ENCODE measurements around the gene THAP11. TPM values are rescaled to one million over a fixed set of nuclear protein-coding genes. Genes with fewer than 3 reads are reported as not detected.

The THAP11 gene
- total RNA-seq, 1 experiment from 2014 or later: 39.1 TPM

GRCh38 chr16:67884684-67885083 is 42.6 kb downstream of the THAP11 start, which contains the start of gene NRN1L:
Gene NRN1L (plus strand): TSS chr16:67884885. CDS start chr16:67884904, 19 bp downstream.
- DNase-seq: peak; percentile 77
- Histone ChIP-seq H3K4me2 (ENCODE audit: low read length) (peak within 1 kb of the TSS; percentile 47; the same call in 1 of the 2 replicates), H3K4me3 (ENCODE audit: low read length) (no peak within 1 kb of the TSS), H4K20me1 (ENCODE audit: low read length) (no peaks in the 10 kb centered on the region), H3K36me3 (ENCODE audit: low read depth, low read length) (peaks cover 4% of the 10 kb centered on the region; the same call in 1 of the 2 replicates), H3K27ac (ENCODE audit: low read length) (no peak within 1 kb of the TSS), H3K9ac (ENCODE audit: low read length) (no peak within 1 kb of the TSS), H2AFZ (ENCODE audit: low read length) (no peak within 1 kb of the TSS), H3F3A (ENCODE audit: low read length, unreplicated experiment) (no peaks in the 10 kb centered on the region), H3K79me2 (ENCODE audit: low read length) (no peaks in the 10 kb centered on the region), H3K27me3 (ENCODE audit: low read length) (no peaks in the 10 kb centered on the region), H3K9me2 (replicated peaks; ENCODE audit: low read length) (no peaks in the 10 kb centered on the region), H3K9me3 (ENCODE audit: low read length) (no peaks in the 10 kb centered on the region), H3K4me1 (ENCODE audit: insufficient read depth, low read length) (peaks cover 6% of the 10 kb centered on the region; the same call in 1 of the 2 replicates)
- CTCF ChIA-PET: interaction anchor here (0.6 to 1.7 kb wide), 2 partner anchors 40 to 65 kb away, joined by 4 read pairs; no protein-coding TSS in a partner anchor
- TF ChIP-seq CTCF (conservative IDR thresholded peaks at IDR 0.05; ENCODE audit: low read depth, low read length): no peak
- TF ChIP-seq EZH2 (IDR thresholded peaks at IDR 0.05; ENCODE audit: low read length, unreplicated experiment): no peak
- no peak for TF ChIP-seq EZH2phosphoT487 (IDR thresholded peaks at IDR 0.05; ENCODE audit: borderline replicate concordance, low read length)
- intact Hi-C loops (cut with micrococcal nuclease): no loop called here
- POLR2A ChIA-PET (ENCODE audit: unreplicated experiment): interaction anchor here (0.6 kb wide), 1 partner anchor 166 kb away, joined by 3 read pairs; the partner anchor contains the start of gene GFOD2
- peak; percentile 83 for ATAC-seq
- BruUV-seq (replicated peaks): no TSS peak

DNA sequence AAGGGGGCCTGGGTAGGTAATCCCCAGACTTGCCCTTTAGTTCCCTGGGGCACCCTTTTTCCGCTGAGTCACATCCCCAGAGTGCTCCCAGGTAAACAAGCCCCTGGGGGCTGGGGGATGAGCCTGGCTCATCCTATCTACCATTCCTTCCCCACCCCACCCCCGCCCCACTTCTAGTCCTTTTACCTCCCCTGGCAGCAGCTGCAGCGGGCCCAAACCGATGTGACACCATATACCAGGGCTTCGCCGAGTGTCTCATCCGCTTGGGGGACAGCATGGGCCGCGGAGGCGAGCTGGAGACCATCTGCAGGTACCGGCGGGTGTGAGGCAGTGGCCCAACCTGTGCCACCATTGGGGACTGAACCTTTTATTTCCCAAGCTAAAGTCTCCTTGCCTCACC is 43.4 kb downstream of the THAP11 start:
- Histone ChIP-seq H3K4me3 (ENCODE audit: low read length) (no peak overlapping the region), H3F3A (ENCODE audit: low read length, unreplicated experiment) (no peaks in the 10 kb centered on the region), H3K4me2 (ENCODE audit: low read length) (no peak overlapping the region), H3K79me2 (ENCODE audit: low read length) (no peaks in the 10 kb centered on the region), H3K9me3 (ENCODE audit: low read length) (no peaks in the 10 kb centered on the region), H3K4me1 (ENCODE audit: insufficient read depth, low read length) (peaks cover 6% of the 10 kb centered on the region; the same call in 1 of the 2 replicates), H3K9me2 (replicated peaks; ENCODE audit: low read length) (no peaks in the 10 kb centered on the region), H4K20me1 (ENCODE audit: low read length) (no peaks in the 10 kb centered on the region), H2AFZ (ENCODE audit: low read length) (no peak overlapping the region), H3K27me3 (ENCODE audit: low read length) (no peaks in the 10 kb centered on the region), H3K9ac (ENCODE audit: low read length) (no peak overlapping the region), H3K36me3 (ENCODE audit: low read depth, low read length) (peaks cover 4% of the 10 kb centered on the region; the same call in 1 of the 2 replicates), H3K27ac (ENCODE audit: low read length) (no peak overlapping the region)
- ChIA-PET CTCF (no interaction called here), POLR2A (ENCODE audit: unreplicated experiment) (no interaction called here)
- ATAC-seq (no peak), DNase-seq (no peak)
- TF ChIP-seq EZH2 (IDR thresholded peaks at IDR 0.05; ENCODE audit: low read length, unreplicated experiment) (no peak), EZH2phosphoT487 (IDR thresholded peaks at IDR 0.05; ENCODE audit: borderline replicate concordance, low read length) (no peak), CTCF (conservative IDR thresholded peaks at IDR 0.05; ENCODE audit: low read depth, low read length) (no peak)
- intact Hi-C loops (cut with micrococcal nuclease): no loop called here
- no TSS peak for BruUV-seq (replicated peaks)

DNA sequence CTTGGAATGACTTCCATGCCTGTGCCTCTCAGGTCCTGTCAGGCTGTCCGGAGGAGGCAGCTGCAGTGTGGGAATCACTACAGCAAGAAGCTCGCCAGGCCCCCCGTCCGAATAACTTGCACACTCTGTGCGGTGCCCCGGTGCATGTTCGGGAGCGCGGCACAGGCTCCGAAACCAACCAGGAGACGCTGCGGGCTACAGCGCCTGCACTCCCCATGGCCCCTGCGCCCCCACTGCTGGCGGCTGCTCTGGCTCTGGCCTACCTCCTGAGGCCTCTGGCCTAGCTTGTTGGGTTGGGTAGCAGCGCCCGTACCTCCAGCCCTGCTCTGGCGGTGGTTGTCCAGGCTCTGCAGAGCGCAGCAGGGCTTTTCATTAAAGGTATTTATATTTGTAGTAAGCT is 43.9 kb downstream of the THAP11 start:
- H3K4me3 ChIP-seq (ENCODE audit: low read length): no peak overlapping the region
- H4K20me1 ChIP-seq (ENCODE audit: low read length): no peaks in the 10 kb centered on the region
- peaks cover 6% of the 10 kb centered on the region; the same call in 1 of the 2 replicates for H3K4me1 ChIP-seq (ENCODE audit: insufficient read depth, low read length)
- no peaks in the 10 kb centered on the region for H3K9me3 ChIP-seq (ENCODE audit: low read length)
- H3F3A ChIP-seq (ENCODE audit: low read length, unreplicated experiment): no peaks in the 10 kb centered on the region
- no peak for ATAC-seq
- no peak overlapping the region for H3K4me2 ChIP-seq (ENCODE audit: low read length)
- intact Hi-C loops (cut with micrococcal nuclease): no loop called here
- ChIA-PET POLR2A (ENCODE audit: unreplicated experiment) (no interaction called here), CTCF (no interaction called here)
- peaks cover 4% of the 10 kb centered on the region; the same call in 1 of the 2 replicates for H3K36me3 ChIP-seq (ENCODE audit: low read depth, low read length)
- H3K79me2 ChIP-seq (ENCODE audit: low read length): no peaks in the 10 kb centered on the region
- no peak for DNase-seq
- no peaks in the 10 kb centered on the region for H3K9me2 ChIP-seq (replicated peaks; ENCODE audit: low read length)
- no peaks in the 10 kb centered on the region for H3K27me3 ChIP-seq (ENCODE audit: low read length)
- H3K27ac ChIP-seq (ENCODE audit: low read length): no peak overlapping the region
- no peak for TF ChIP-seq CTCF (conservative IDR thresholded peaks at IDR 0.05; ENCODE audit: low read depth, low read length)
- TF ChIP-seq EZH2phosphoT487 (IDR thresholded peaks at IDR 0.05; ENCODE audit: borderline replicate concordance, low read length): no peak
- no peak for TF ChIP-seq EZH2 (IDR thresholded peaks at IDR 0.05; ENCODE audit: low read length, unreplicated experiment)
- no peak overlapping the region for H2AFZ ChIP-seq (ENCODE audit: low read length)
- H3K9ac ChIP-seq (ENCODE audit: low read length): no peak overlapping the region
- BruUV-seq (replicated peaks): no TSS peak

Measured in PC-3 (cell line).